ENCODE data around the gene HPS3.
"Not testable (repeated sequence)": the region's sequence is repeated elsewhere in the genome, so short reads cannot be mapped to it uniquely, and the experiment has no call there.

The HPS3 gene

GRCh38 chr3:149129326-149130205, at the start of gene HPS3:
TSS of gene HPS3 (plus strand) at chr3:149129638. CDS start at chr3:149129724, 86 bp downstream.
- DNase-seq (ENCODE audit: low spot score) = peak; percentile 84

- DNase-seq (ENCODE audit: low spot score) = no peak
Measured at GRCh38 chr3:149080011-149080698, 49.3 kb upstream of the HPS3 start.

- no peak for DNase-seq (ENCODE audit: low spot score)
Measured at GRCh38 chr3:149080699-149081091, 48.7 kb upstream of the HPS3 start.

GRCh38 chr3:149081772-149082171, 47.7 kb upstream of the HPS3 start:
- DNase-seq (ENCODE audit: low spot score) = no peak

- DNase-seq (ENCODE audit: low spot score) = peak; percentile 25
Measured at GRCh38 chr3:149085828-149086231, 43.6 kb upstream of the HPS3 start.

- DNase-seq (ENCODE audit: low spot score) = peak; percentile 94
Measured at GRCh38 chr3:149086232-149086988, 43.0 kb upstream of the HPS3 start, which contains the start of gene HLTF. TSS of gene HLTF (minus strand) at chr3:149086533. CDS start at chr3:149086336, 197 bp downstream.

- no peak for DNase-seq (ENCODE audit: low spot score)
Measured at GRCh38 chr3:149087208-149087607, 42.2 kb upstream of the HPS3 start.

GRCh38 chr3:149089395-149089794, 40.0 kb upstream of the HPS3 start:
- no peak for DNase-seq (ENCODE audit: low spot score)

GRCh38 chr3:149090461-149090860, 39.0 kb upstream of the HPS3 start:
- no peak for DNase-seq (ENCODE audit: low spot score)

- DNase-seq (ENCODE audit: low spot score) = no peak
Measured at GRCh38 chr3:149090907-149091306, 38.5 kb upstream of the HPS3 start.

- no peak for DNase-seq (ENCODE audit: low spot score)
Measured at GRCh38 chr3:149091983-149092382, 37.5 kb upstream of the HPS3 start.

GRCh38 chr3:149095487-149095886, 34.0 kb upstream of the HPS3 start:
- DNase-seq (ENCODE audit: low spot score) = no peak

GRCh38 chr3:149097987-149098386, 31.5 kb upstream of the HPS3 start:
- DNase-seq (ENCODE audit: low spot score) = not testable (repeated sequence)

GRCh38 chr3:149101154-149101553, 28.3 kb upstream of the HPS3 start:
- DNase-seq (ENCODE audit: low spot score) = no peak

- no peak for DNase-seq (ENCODE audit: low spot score)
Measured at GRCh38 chr3:149101641-149102040, 27.8 kb upstream of the HPS3 start.

GRCh38 chr3:149104484-149104883, 25.0 kb upstream of the HPS3 start:
- DNase-seq (ENCODE audit: low spot score) = no peak

GRCh38 chr3:149114458-149114857, 15.0 kb upstream of the HPS3 start:
- DNase-seq (ENCODE audit: low spot score) = no peak

- DNase-seq (ENCODE audit: low spot score) = no peak
Measured at GRCh38 chr3:149115114-149115513, 14.3 kb upstream of the HPS3 start.

- DNase-seq (ENCODE audit: low spot score) = no peak
Measured at GRCh38 chr3:149118724-149119123, 10.7 kb upstream of the HPS3 start.

- DNase-seq (ENCODE audit: low spot score) = no peak
Measured at GRCh38 chr3:149119466-149119865, 10.0 kb upstream of the HPS3 start.

- DNase-seq (ENCODE audit: low spot score) = peak; percentile 58
Measured at GRCh38 chr3:149120051-149120972, 9.1 kb upstream of the HPS3 start.
